ENCODE measurements around the gene GPX1. TPM values are rescaled to one million over a fixed set of nuclear protein-coding genes. Genes with fewer than 3 reads are reported as not detected.
"Not testable (repeated sequence)": the region's sequence is repeated elsewhere in the genome, so short reads cannot be mapped to it uniquely, and the experiment has no call there.

GPX1 gene
- total and polyA plus RNA-seq, 4 experiments from 2014 or later: 75.7 to 177 (median 101) TPM

DNA sequence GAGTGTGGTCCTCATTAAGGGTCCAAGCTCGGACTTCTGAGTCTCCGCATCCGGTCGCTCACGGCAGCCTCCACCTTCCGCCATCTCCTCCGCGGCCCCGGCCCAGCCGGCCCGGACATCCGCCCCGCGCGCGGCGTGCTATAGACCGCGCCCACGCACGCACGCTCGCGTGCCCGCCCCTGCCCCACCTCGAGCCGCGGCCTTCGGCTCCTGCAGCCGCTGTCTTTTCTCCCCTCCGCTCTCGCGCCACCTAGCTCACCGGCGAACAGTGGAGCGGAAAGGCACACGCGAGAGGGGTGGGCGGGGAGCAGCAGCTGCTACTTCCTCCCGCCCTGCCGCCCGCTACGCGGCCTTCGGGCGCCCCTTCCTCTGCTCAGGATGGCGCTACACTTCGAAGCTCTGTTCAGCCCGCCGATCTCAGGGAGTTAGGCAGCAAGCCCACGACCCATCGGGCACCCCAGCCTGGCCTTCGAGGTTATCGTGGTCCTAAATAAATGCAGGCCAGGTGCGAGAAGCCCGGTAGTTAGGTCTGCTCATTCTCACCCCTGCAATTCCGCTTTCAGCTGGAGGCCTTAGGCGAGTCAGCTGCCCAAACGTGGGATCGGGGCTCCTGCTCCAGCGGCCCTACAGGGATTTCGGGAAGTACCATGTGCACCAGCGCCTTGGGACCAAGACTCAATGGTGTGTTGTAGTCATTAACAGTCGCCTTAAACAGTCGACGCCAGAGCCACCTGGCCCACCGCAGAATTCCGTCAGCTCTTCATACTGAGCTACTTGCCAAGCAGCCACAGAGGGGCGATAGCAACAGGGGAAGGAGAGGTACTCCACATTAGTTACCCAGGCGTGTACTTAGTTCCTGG lies 18.0 kb downstream of the GPX1 start, which contains the start of gene USP4:
TSS of gene USP4 (minus strand) at position 113 of the 860 bp plus-strand sequence. CDS start at position 84, 29 bp downstream.
- Histone ChIP-seq H3K4me1 (ENCODE audit: insufficient read depth, low read length) (peaks cover 56% of the 10 kb centered on the region), H3K4me3 (ENCODE audit: low read length in 2 of 2) (peak within 1 kb of the TSS; percentile 63 to 81), H3K27ac (ENCODE audit: low read depth, low read length) (peak within 1 kb of the TSS; percentile 92), H3K36me3 (ENCODE audit: insufficient read depth, low read length) (peaks cover 2% of the 10 kb centered on the region), H3K9me3 (ENCODE audit: control insufficient read depth in 1 of 2, low read length in 2 of 2) (no peaks in the 10 kb centered on the region), H3K27me3 (ENCODE audit: insufficient read depth, low read length) (no peaks in the 10 kb centered on the region)
- intact Hi-C loops (cut with micrococcal nuclease): loop anchor here (1.0 to 10.0 kb wide), 10 partner anchors 12 to 332 kb away; partner anchors contain the start of genes APEH, DAG1, GPX1 and IMPDH2
- Mint-ChIP-seq H3K27ac (peak within 1 kb of the TSS; percentile 96 to 100 (median 98)), H3K9me3 (peaks cover 0 to 2% (median 0%) of the 10 kb centered on the region in 8 donors), H3K36me3 (peaks cover 7 to 17% of the 10 kb centered on the region in 2 donors), H3K4me3 (peak within 1 kb of the TSS; percentile 91 to 97 (median 94)), H3K27me3 (no peaks in the 10 kb centered on the region), H3K4me1 (peaks cover 27 to 51% (median 41%) of the 10 kb centered on the region in 4 donors)
- DNase-seq: peak; percentile 91 to 93 (median 91)
- ChIA-PET POLR2A (ENCODE audit: partially characterized antibody) (interaction anchor here (0.6 to 3.1 kb wide), 55 partner anchors 9 to 959 kb away, joined by 3 to 179 read pairs (median 5); partner anchors contain the start of genes AMIGO3, APEH, ARIH2 and C3orf62), CTCF (ENCODE audit: partially characterized antibody) (interaction anchor here (0.6 to 9.4 kb wide), 34 partner anchors 8 to 1102 kb away, joined by 3 to 147 read pairs (median 6); partner anchors contain the start of genes DAG1, GPX1, KLHDC8B and NICN1)

DNA sequence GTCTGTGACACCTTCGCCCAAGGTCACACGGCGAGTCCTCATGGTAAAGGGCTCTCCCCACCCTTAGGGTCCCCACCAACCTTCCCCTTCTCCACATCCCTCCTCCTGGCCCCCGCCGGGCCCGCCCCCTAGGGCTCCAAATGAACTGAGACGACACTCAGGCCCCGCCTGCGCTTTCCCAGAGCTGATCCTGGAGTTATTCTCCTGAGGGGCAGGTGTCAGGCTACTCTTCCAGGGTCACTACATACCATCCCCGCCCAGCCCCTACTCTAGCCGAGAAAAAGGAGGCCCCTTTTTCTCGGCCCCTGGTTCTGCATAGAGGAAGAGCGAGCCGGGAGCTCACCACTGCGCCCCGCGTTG lies 18.6 kb downstream of the GPX1 start:
- no peaks in the 10 kb centered on the region for H3K27me3 ChIP-seq (ENCODE audit: insufficient read depth, low read length)
- peaks cover 53% of the 10 kb centered on the region for H3K4me1 ChIP-seq (ENCODE audit: insufficient read depth, low read length)
- peak in 1 of 5 donors; percentile 48 for DNase-seq
- peak overlapping the region; percentile 63 to 81 for H3K4me3 ChIP-seq (ENCODE audit: low read length in 2 of 2)
- peak overlapping the region; percentile 91 to 97 (median 94) for H3K4me3 Mint-ChIP-seq
- H3K27me3 Mint-ChIP-seq: no peaks in the 10 kb centered on the region
- H3K36me3 ChIP-seq (ENCODE audit: insufficient read depth, low read length): peaks cover 8% of the 10 kb centered on the region
- intact Hi-C loops (cut with micrococcal nuclease): no loop called here
- peaks cover 24 to 53% (median 40%) of the 10 kb centered on the region in 4 donors for H3K4me1 Mint-ChIP-seq
- H3K9me3 Mint-ChIP-seq: peaks cover 0 to 2% (median 0%) of the 10 kb centered on the region in 8 donors
- peaks cover 8 to 23% of the 10 kb centered on the region in 2 donors for H3K36me3 Mint-ChIP-seq
- H3K27ac ChIP-seq (ENCODE audit: low read depth, low read length): peak overlapping the region; percentile 92
- peak overlapping the region; percentile 96 to 100 (median 98) for H3K27ac Mint-ChIP-seq
- CTCF ChIA-PET (ENCODE audit: partially characterized antibody): interaction anchor here (0.9 to 9.4 kb wide), 28 partner anchors 10 to 240 kb away, joined by 3 to 147 read pairs (median 6); partner anchors contain the start of genes DAG1, GPX1, KLHDC8B and NICN1
- POLR2A ChIA-PET (ENCODE audit: partially characterized antibody): interaction anchor here (0.6 to 3.1 kb wide), 47 partner anchors 8 to 959 kb away, joined by 3 to 179 read pairs (median 6); partner anchors contain the start of genes AMIGO3, APEH, ARIH2 and C3orf62
- no peaks in the 10 kb centered on the region for H3K9me3 ChIP-seq (ENCODE audit: control insufficient read depth in 1 of 2, low read length in 2 of 2)

DNA sequence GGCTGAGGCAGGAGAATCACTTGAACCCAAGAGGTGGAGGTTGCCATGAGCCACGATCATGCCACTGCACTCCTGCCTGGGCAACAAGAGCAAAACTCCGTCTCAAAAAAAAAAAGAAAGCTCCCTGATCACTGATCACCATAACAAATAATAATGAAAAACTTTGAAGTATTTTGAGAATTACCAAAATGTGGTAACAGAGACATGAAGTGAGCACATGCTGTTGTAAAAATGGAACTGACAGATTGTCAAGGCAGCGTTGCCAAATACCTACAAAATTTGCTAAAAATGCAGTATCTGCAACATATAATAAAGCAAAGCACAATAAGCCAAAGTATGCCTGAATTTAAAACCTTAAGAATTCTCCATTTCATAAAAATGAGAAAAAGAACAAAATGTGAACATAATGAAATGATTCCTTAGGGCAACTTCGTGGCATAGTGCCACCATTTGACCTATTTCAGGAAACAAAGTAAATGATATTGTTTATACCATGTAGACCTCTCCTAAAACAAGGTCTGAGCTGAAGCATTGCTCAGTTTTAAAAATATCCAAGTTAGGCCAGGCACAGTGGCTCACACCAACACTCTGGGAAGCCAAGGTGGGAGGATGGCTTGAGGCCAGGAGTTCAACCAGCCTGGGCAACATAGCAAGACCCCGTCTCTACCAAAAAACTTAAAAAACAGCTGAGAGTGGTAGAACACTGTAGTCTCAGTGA lies 24.1 kb downstream of the GPX1 start:
- CTCF ChIA-PET (ENCODE audit: partially characterized antibody): interaction anchor here (1.1 to 9.4 kb wide), 4 partner anchors 8 to 114 kb away, joined by 3 to 147 read pairs (median 4); partner anchors contain the start of gene TCTA
- H3K9me3 Mint-ChIP-seq: peaks cover 0 to 2% (median 0%) of the 10 kb centered on the region in 8 donors
- peaks cover 20 to 47% (median 34%) of the 10 kb centered on the region in 4 donors for H3K4me1 Mint-ChIP-seq
- H3K9me3 ChIP-seq (ENCODE audit: control insufficient read depth in 1 of 2, low read length in 2 of 2): no peaks in the 10 kb centered on the region
- peaks cover 23 to 56% of the 10 kb centered on the region in 2 donors for H3K36me3 Mint-ChIP-seq
- no peaks in the 10 kb centered on the region for H3K27me3 ChIP-seq (ENCODE audit: insufficient read depth, low read length)
- intact Hi-C loops (cut with micrococcal nuclease): no loop called here
- no peak overlapping the region for H3K4me3 Mint-ChIP-seq
- peaks cover 28% of the 10 kb centered on the region for H3K36me3 ChIP-seq (ENCODE audit: insufficient read depth, low read length)
- H3K4me1 ChIP-seq (ENCODE audit: insufficient read depth, low read length): peaks cover 39% of the 10 kb centered on the region
- peak overlapping the region; percentile 61 to 96 (median 92) for H3K27ac Mint-ChIP-seq
- POLR2A ChIA-PET (ENCODE audit: partially characterized antibody): interaction anchor here (1.4 kb wide), 2 partner anchors 8 to 11 kb away, joined by 4 read pairs; no protein-coding TSS in a partner anchor
- no peak overlapping the region for H3K4me3 ChIP-seq (ENCODE audit: low read length in 2 of 2)
- no peak for DNase-seq
- no peak overlapping the region for H3K27ac ChIP-seq (ENCODE audit: low read depth, low read length)
- no peaks in the 10 kb centered on the region for H3K27me3 Mint-ChIP-seq

DNA sequence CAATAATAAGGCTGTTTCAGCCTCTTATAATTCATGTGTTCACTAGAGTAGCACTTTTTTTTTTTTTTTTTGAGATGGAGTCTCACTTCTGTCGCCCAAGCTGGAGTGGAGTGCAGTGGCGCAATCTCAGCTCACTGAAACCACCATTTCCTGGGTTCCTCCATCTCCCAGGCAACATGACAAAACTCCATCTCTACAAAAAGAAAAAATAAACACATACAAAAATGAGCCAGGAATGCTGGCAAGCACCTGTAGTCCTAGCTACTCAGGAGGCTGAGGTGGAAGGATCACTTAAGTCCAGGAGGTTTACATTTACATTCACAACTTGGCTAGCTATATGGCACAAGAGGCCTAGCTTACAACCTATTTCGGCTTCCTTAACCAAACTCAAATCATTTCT lies 25.1 kb downstream of the GPX1 start:
- peak overlapping the region; percentile 25 for H3K27ac ChIP-seq (ENCODE audit: low read depth, low read length)
- no peaks in the 10 kb centered on the region for H3K27me3 ChIP-seq (ENCODE audit: insufficient read depth, low read length)
- ChIA-PET POLR2A (ENCODE audit: partially characterized antibody) (interaction anchor here (1.1 to 1.4 kb wide), 3 partner anchors 9 to 80 kb away, joined by 4 read pairs; partner anchors contain the start of genes RHOA and TCTA), CTCF (ENCODE audit: partially characterized antibody) (interaction anchor here (0.9 to 9.4 kb wide), 4 partner anchors 80 to 163 kb away, joined by 3 to 147 read pairs (median 3); partner anchors contain the start of gene TCTA)
- Mint-ChIP-seq H3K27me3 (no peaks in the 10 kb centered on the region), H3K27ac (peak overlapping the region; percentile 88 to 96 (median 94)), H3K4me3 (peak overlapping the region in 7 of 8 donors; percentile 29 to 69 (median 46)), H3K9me3 (peaks cover 0 to 2% (median 0%) of the 10 kb centered on the region in 8 donors), H3K4me1 (peaks cover 18 to 37% (median 27%) of the 10 kb centered on the region in 4 donors), H3K36me3 (peaks cover 25 to 59% of the 10 kb centered on the region in 2 donors)
- intact Hi-C loops (cut with micrococcal nuclease): no loop called here
- peak in 4 of 5 donors; percentile 36 to 43 (median 40) for DNase-seq
- H3K4me3 ChIP-seq (ENCODE audit: low read length in 2 of 2): no peak overlapping the region
- H3K4me1 ChIP-seq (ENCODE audit: insufficient read depth, low read length): peaks cover 29% of the 10 kb centered on the region
- H3K9me3 ChIP-seq (ENCODE audit: control insufficient read depth in 1 of 2, low read length in 2 of 2): no peaks in the 10 kb centered on the region
- peaks cover 31% of the 10 kb centered on the region for H3K36me3 ChIP-seq (ENCODE audit: insufficient read depth, low read length)

DNA sequence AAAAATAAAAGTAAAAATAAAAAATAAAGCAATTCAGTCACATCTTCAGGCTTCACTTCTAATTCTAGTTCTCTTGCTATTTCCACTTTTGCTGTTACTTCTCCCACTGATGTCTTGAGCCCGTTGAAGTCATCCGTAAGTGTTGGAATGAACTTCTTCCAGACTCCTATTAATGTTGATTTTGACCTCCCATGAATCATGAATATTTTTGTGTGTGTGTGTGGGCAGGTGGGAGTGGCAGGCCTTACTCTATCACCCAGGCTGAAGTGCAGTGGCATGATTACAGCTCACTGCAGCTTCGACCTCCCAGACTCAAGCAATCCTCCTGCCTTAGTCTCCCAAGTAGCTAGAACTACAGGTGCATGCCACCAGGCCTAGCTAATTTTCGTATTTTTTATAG lies 29.0 kb downstream of the GPX1 start:
- no peak overlapping the region for H3K4me3 ChIP-seq (ENCODE audit: low read length in 2 of 2)
- no peak overlapping the region for H3K27ac ChIP-seq (ENCODE audit: low read depth, low read length)
- DNase-seq: no peak
- intact Hi-C loops (cut with micrococcal nuclease): no loop called here
- peaks cover 12% of the 10 kb centered on the region for H3K4me1 ChIP-seq (ENCODE audit: insufficient read depth, low read length)
- no peaks in the 10 kb centered on the region for H3K9me3 ChIP-seq (ENCODE audit: control insufficient read depth in 1 of 2, low read length in 2 of 2)
- Mint-ChIP-seq H3K9me3 (no peaks in the 10 kb centered on the region), H3K36me3 (peaks cover 47 to 75% of the 10 kb centered on the region in 2 donors), H3K4me1 (peaks cover 12 to 22% (median 17%) of the 10 kb centered on the region in 4 donors), H3K27ac (peak overlapping the region in 2 of 7 donors; percentile 22 to 68), H3K27me3 (no peaks in the 10 kb centered on the region), H3K4me3 (no peak overlapping the region)
- CTCF ChIA-PET (ENCODE audit: partially characterized antibody): interaction anchor here (2.8 kb wide), 1 partner anchor 11 kb away, joined by 8 read pairs; the partner anchor contains the start of gene USP4
- peaks cover 52% of the 10 kb centered on the region for H3K36me3 ChIP-seq (ENCODE audit: insufficient read depth, low read length)
- POLR2A ChIA-PET (ENCODE audit: partially characterized antibody): interaction anchor here (1.6 kb wide), 1 partner anchor 11 kb away, joined by 7 read pairs; the partner anchor contains the start of gene USP4
- no peaks in the 10 kb centered on the region for H3K27me3 ChIP-seq (ENCODE audit: insufficient read depth, low read length)

DNA sequence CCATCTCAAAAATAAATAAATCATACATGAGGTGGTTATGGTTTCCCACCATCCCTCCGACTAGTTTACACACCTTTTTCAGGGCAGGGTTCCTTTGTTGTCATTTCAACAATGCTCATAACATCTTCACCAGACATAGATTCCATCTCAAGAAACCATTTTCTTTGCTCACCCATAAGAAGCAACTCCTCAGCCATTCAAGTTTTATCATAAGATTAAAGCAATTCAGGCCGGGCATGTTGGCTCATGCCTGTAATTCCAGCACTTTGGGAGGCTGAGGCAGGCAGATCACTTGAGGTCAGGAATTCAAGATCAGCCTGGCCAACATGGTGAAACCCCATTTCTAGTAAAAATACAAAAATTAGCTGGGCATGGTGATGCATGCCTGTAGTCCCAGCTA lies 29.8 kb downstream of the GPX1 start:
- Mint-ChIP-seq H3K27ac (peak overlapping the region in 2 of 7 donors; percentile 32 to 71), H3K4me1 (peaks cover 11 to 14% (median 13%) of the 10 kb centered on the region in 4 donors), H3K36me3 (peaks cover 50 to 75% of the 10 kb centered on the region in 2 donors)
- intact Hi-C loops (cut with micrococcal nuclease); DNase-seq; H3K9me3 Mint-ChIP-seq; H3K27me3 Mint-ChIP-seq; H3K4me1 ChIP-seq (ENCODE audit: insufficient read depth, low read length); H3K27ac ChIP-seq (ENCODE audit: low read depth, low read length); H3K9me3 ChIP-seq (ENCODE audit: control insufficient read depth in 1 of 2, low read length in 2 of 2); H3K4me3 Mint-ChIP-seq; H3K27me3 ChIP-seq (ENCODE audit: insufficient read depth, low read length); H3K4me3 ChIP-seq (ENCODE audit: low read length in 2 of 2): not testable (repeated sequence)
- POLR2A ChIA-PET (ENCODE audit: partially characterized antibody): interaction anchor here (1.9 kb wide), 1 partner anchor 12 kb away, joined by 6 read pairs; the partner anchor contains the start of gene USP4
- CTCF ChIA-PET (ENCODE audit: partially characterized antibody): interaction anchor here (2.8 kb wide), 1 partner anchor 12 kb away, joined by 8 read pairs; the partner anchor contains the start of gene USP4
- peaks cover 54% of the 10 kb centered on the region for H3K36me3 ChIP-seq (ENCODE audit: insufficient read depth, low read length)
